GM10248 (cell line): ENCODE results near the gene RNF13.

Experiments used
- CTCF ChIA-PET: fragments of 300-600 bp; sonication (Branson Sonifier 250); formaldehyde crosslinking; extraction: SDS; loops from one replicate; lab custom pipeline; 2021; ENCODE audit warnings: antibody characterized with exemption; lab: Yijun Ruan, JAX
- POLR2A ChIA-PET: fragments of 350-650 bp; sonication (Branson Sonifier 250); formaldehyde crosslinking; extraction: SDS; loops from one replicate; lab custom pipeline; 2020; ENCODE audit warnings: antibody characterized with exemption; lab: Yijun Ruan, JAX
- DNase-seq: peaks from one replicate; pipeline ENCODE4 v3.0.0; 2012; ENCODE audit errors: extremely low spot score
- TF ChIP-seq, protein P1 (sequence below): IDR thresholded peaks from 2 replicates; pipeline ENCODE4 v1.5.1; 2012; ENCODE audit warnings: mild to moderate bottlenecking, low read depth; ENCODE audit errors: extremely low read depth, missing control alignments, control extremely low read depth

Gene RNF13

DNA sequence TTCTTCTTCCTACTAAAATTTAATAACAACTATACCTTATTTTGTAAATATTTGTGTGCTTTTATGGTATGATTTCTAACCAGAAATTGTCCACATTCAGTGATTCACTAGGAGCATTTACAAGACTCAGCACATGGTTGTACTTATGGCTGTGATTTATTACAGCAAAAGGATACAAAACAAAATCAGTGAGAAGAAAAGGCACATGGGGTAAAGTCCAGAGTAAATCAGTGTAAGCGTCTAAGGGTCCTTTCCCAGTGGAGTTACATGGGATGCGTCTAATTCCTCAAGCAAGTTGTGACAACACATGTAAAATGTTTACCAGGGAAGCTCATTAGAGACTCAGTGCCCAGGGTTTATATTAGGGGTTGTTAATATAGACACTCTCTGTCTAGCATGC, 31.1 kb downstream of the RNF13 start:
- ChIA-PET POLR2A (no interaction called here), CTCF (interaction anchor here (1.4 to 1.9 kb wide), 2 partner anchors 9 to 15 kb away, joined by 3 to 5 read pairs; no protein-coding TSS in a partner anchor)
- TF ChIP-seq, protein P1, sequence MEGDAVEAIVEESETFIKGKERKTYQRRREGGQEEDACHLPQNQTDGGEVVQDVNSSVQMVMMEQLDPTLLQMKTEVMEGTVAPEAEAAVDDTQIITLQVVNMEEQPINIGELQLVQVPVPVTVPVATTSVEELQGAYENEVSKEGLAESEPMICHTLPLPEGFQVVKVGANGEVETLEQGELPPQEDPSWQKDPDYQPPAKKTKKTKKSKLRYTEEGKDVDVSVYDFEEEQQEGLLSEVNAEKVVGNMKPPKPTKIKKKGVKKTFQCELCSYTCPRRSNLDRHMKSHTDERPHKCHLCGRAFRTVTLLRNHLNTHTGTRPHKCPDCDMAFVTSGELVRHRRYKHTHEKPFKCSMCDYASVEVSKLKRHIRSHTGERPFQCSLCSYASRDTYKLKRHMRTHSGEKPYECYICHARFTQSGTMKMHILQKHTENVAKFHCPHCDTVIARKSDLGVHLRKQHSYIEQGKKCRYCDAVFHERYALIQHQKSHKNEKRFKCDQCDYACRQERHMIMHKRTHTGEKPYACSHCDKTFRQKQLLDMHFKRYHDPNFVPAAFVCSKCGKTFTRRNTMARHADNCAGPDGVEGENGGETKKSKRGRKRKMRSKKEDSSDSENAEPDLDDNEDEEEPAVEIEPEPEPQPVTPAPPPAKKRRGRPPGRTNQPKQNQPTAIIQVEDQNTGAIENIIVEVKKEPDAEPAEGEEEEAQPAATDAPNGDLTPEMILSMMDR, result no peak
- no peak for DNase-seq

DNA sequence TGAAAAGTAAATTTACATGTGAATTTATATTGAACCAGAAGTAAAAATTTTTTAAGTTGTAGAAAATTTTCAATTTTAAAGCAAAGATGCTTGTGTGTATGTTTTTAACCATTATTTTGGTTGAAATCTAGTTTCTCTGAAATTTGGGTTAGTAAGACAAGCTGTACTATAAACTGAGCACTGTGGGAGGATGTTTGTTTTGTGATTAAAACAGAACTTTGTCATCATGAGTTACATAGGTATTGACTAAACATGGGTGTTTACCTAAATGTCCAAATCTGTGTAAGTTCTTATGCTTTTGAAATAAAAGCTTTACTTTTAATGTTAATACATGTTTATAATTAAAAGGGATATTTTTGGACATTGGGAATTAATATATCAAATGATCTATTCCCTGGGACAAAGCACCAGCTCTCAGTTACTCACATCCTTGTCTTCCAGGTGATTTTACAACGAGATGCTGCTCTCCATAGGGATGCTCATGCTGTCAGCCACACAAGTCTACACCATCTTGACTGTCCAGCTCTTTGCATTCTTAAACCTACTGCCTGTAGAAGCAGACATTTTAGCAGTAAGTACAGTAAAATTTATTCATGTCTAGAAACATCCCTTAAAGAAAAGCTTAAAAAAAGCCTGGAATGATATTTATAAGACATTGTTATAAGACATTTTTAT, 32.7 kb downstream of the RNF13 start:
- no peak for DNase-seq
- POLR2A ChIA-PET, result no interaction called here
- CTCF ChIA-PET, result interaction anchor here (0.7 to 1.1 kb wide), 2 partner anchors 26 to 38 kb away, joined by 3 to 4 read pairs; no protein-coding TSS in a partner anchor
- TF ChIP-seq, protein P1, result no peak

DNA sequence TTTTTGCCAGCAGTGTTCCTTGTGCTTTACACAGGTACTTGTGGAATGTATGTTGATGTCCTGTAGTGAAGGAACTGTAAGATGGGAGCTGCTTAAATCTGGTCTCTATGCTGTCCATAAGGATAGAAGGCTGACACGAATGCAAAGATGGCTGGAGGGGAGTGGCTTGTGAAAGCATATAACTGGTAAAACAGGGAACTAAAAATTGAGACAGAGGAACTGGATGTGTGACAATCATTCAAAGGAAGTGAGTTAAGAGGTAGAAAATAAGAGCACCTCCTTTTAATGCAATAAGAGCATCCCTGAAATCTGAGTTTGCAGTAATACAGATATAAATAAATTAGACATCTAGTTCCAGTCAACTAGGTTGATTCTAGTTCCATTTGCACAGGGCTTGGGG, 35.2 kb downstream of the RNF13 start:
- DNase-seq, result no peak
- TF ChIP-seq, protein P1, result no peak
- ChIA-PET POLR2A (no interaction called here), CTCF (no interaction called here)

DNA sequence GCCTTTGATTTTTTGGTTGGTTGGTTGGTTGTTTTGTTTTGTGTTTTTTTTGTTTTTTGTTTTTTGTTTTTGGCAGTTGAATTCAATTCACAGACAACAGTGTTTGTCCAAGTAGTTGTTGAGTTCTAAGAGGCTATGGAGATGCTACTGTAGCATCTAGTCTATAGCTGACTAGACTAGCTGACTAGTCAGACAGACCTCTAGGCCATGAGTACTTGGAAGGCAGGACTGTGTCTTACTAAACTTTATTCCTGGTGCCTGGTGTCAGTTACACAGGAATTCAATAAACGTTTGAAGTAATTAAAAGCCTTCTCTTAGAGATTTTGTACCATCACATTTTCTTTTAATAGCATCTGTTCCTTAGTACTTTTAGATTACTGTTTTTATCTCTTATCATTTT, 35.7 kb downstream of the RNF13 start:
- TF ChIP-seq, protein P1, result no peak
- ChIA-PET CTCF (interaction anchor here (1.0 to 1.4 kb wide), 2 partner anchors 26 to 40 kb away, joined by 3 read pairs; no protein-coding TSS in a partner anchor), POLR2A (no interaction called here)
- DNase-seq, result no peak

DNA sequence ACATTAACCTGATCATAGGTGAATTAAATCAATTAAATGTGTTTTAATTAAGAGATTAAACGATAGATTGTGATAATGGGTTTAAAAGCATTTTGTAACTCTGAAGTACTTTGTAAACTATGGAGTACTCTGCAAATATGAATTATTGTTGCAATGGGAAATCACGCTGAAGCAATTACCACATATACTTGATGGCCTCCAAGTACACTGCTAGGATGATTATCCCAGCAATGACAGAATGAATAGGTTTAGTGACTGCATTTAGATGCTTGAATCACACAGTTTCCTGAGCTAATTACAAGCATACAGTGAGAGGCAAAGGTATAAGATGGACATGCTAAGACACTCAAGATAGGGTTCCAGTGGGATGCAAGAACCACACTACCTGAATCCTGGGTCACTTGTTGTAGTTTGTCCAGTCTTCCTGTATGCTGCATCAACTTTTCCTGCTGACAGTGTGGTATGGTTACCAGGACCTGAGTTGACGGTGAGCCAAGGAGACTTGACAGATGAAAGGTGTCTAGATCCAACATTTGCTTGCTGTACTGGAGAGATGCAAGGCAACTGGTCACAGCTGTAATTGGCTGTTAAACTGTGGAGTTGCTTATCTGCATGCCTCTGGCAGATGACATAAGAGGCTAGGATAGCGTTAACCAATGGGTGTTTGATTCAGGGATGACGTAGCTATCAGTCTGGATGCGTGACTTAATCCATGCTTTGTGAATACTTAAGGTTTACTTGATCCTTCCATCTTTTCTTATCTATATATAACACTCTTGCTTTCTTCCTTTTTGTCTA, 38.0 kb downstream of the RNF13 start:
- CTCF ChIA-PET, result interaction anchor here (1.2 to 2.0 kb wide), 3 partner anchors 10 to 56 kb away, joined by 3 to 6 read pairs (median 5); no protein-coding TSS in a partner anchor
- TF ChIP-seq, protein P1, result no peak
- POLR2A ChIA-PET, result no interaction called here
- DNase-seq, result no peak

DNA sequence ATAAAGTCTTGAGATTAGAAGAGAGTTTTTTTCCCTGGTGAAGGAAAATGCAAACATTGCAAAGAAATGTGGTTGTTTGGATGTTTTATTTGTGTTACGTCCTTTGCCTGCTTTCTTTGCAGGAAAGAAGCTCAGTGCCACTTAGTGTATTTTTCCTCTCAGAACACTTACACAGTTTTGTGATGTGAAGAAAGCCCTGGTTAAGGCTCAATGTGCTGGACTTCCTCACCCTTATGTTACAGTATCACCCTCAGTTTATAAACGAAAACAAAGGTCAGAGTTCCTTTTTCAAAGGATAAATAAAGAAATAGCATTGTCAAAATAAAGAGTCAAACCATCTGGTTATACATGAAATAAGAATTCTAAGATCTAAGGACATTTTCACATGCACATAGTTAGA, 45.9 kb downstream of the RNF13 start:
- CTCF ChIA-PET, result interaction anchor here (1.4 to 1.9 kb wide), 3 partner anchors 15 to 51 kb away, joined by 3 to 5 read pairs (median 5); no protein-coding TSS in a partner anchor
- POLR2A ChIA-PET, result interaction anchor here (0.5 kb wide), 1 partner anchor 328 kb away, joined by 3 read pairs; no protein-coding TSS in a partner anchor
- TF ChIP-seq, protein P1, result no peak
- no peak for DNase-seq
